ENCODE measurements around the gene NR3C1. TPM values are rescaled to one million over a fixed set of nuclear protein-coding genes. Genes with fewer than 3 reads are reported as not detected.

Gene NR3C1
- total RNA-seq, 1 donor from 2014 or later, result 76.7 TPM

Small RNA genes lying within 50 kb of the gene (small RNA-seq; reads per million reads assigned to genes)
- not detected for gene AC091925.2

Measured in skeletal muscle tissue (tissue), 2 donors.